HG03439 (cell line): ENCODE results near the gene NCF4.
A peak's percentile ranks its signal among the peaks of the same experiment; 100 is the strongest.

ENCODE experiments used
- ATAC-seq: cut with Tn5 transposase; IDR thresholded peaks from one replicate; pipeline ENCODE4 v1.9.1; 2021; ENCODE audit warnings: mild to moderate bottlenecking, moderate library complexity; ENCODE audit not compliant: unreplicated experiment

Gene NCF4

GRCh38 chr22:36860821-36861659 is at the start of gene NCF4:
Gene NCF4 (plus strand): TSS chr22:36861006. CDS start chr22:36861172, 166 bp downstream.
- peak; percentile 65 for ATAC-seq

GRCh38 chr22:36811094-36811800 is 49.6 kb upstream of the NCF4 start:
- no peak for ATAC-seq

GRCh38 chr22:36814801-36815200 is 46.0 kb upstream of the NCF4 start:
- ATAC-seq: no peak

GRCh38 chr22:36815558-36816338 is 45.1 kb upstream of the NCF4 start:
- no peak for ATAC-seq

GRCh38 chr22:36816339-36816635 is 44.5 kb upstream of the NCF4 start:
- ATAC-seq: no peak

- ATAC-seq: no peak
These were observed 43.9 kb upstream of the NCF4 start, which contains the start of gene PVALB for GRCh38 chr22:36816636-36817524. Gene PVALB (minus strand): TSS chr22:36817035. CDS start chr22:36817005, 30 bp downstream.

GRCh38 chr22:36817525-36817848 is 43.3 kb upstream of the NCF4 start:
- ATAC-seq: no peak

GRCh38 chr22:36818010-36818642 is 42.7 kb upstream of the NCF4 start:
- ATAC-seq: no peak

GRCh38 chr22:36819112-36819511 is 41.7 kb upstream of the NCF4 start:
- no peak for ATAC-seq

GRCh38 chr22:36822581-36822980 is 38.2 kb upstream of the NCF4 start:
- ATAC-seq: no peak

GRCh38 chr22:36823186-36823839 is 37.5 kb upstream of the NCF4 start:
- no peak for ATAC-seq

GRCh38 chr22:36824655-36825054 is 36.2 kb upstream of the NCF4 start:
- ATAC-seq: no peak

- no peak for ATAC-seq
These were observed 34.5 kb upstream of the NCF4 start for GRCh38 chr22:36826262-36826661.

GRCh38 chr22:36828815-36829214 is 32.0 kb upstream of the NCF4 start:
- no peak for ATAC-seq

GRCh38 chr22:36829370-36830002 is 31.3 kb upstream of the NCF4 start:
- no peak for ATAC-seq

- ATAC-seq: no peak
These were observed 30.2 kb upstream of the NCF4 start for GRCh38 chr22:36830601-36831000.

GRCh38 chr22:36831206-36831605 is 29.6 kb upstream of the NCF4 start:
- no peak for ATAC-seq

- no peak for ATAC-seq
These were observed 29.1 kb upstream of the NCF4 start for GRCh38 chr22:36831717-36832116.

GRCh38 chr22:36833073-36833472 is 27.7 kb upstream of the NCF4 start:
- no peak for ATAC-seq
